Endothelial cell of hepatic sinusoid (primary cell): ENCODE data around the gene IMPDH2.

Experiments used
- in situ Hi-C: cut with HindIII; loops from 2 replicates; pipeline ENCODE4 v1.10.0; 2017; ENCODE audit warnings: low sequenced_read_pairs

Gene IMPDH2

DNA sequence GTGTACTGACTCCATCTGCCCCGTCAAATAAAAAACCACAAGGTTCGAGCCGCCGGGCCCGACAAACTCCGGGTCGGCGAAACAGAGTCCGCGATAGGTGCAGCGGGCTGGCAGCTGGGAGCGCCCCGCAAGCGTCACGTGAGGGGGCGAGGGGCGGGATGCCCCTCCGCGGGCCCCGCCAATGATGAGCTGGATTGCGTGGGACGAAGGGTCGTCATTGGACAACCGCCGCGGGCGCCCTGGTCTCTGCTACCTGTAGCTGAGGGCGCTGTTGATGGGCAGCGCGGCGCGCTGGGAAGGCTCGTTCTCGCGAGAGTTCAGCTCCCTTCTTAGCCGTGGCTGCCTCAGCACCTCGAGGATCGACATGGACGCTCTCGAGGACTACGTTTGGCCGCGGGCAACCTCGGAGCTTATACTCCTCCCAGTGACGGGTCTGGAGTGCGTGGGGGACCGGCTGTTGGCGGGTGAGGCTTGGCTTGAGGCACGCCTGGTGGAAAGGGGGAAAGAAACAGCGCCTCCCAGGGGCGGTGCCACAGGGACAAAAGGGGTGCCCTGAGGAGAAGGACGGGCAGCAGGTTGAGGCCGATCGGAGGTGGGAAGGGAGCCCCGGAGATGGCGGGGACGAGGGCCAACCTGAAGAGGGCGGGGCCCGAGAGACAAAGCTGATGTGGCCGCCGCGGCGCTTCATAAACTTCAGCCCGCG, 22.0 kb downstream of the IMPDH2 start, which contains the start of gene WDR6:
Gene WDR6 (plus strand): TSS at position 324 of the 703 bp plus-strand sequence. CDS start 41 bp downstream, at position 365.
- in situ Hi-C loops, result no loop called here

DNA sequence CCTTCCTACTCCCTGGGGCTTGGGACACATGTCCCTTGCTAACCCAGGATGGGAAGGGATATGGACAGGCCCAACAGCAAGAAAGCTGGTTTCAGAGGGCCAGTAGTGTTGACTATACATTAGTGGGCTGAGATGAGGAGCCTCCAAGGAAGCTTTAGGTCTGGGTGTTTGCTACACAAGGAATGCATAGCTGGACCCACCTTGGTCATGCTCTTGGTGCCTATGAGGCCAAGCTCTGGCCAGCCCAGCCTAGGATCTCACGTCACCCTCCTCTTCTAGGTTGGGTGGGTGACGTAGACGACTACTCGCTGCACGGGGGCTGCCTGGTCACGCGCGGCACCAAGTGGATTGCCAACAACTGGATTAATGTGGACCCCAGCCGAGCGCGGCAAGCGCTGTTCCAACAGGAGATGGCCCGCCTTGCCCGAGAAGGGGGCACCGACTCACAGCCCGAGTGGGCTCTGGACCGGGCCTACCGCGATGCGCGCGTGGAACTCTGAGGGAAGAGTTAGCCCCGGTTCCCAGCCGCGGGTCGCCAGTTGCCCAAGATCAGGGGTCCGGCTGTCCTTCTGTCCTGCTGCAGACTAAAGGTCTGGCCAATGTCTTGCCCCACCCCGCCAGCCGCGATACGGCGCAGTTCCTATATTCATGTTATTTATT, 22.7 kb downstream of the IMPDH2 start:
- in situ Hi-C loops, result no loop called here

GRCh38 chr3:49005998-49006397, 23.2 kb downstream of the IMPDH2 start:
- in situ Hi-C loops, result no loop called here

- in situ Hi-C loops, result no loop called here
These were observed 23.9 kb downstream of the IMPDH2 start for GRCh38 chr3:49005303-49005680.

DNA sequence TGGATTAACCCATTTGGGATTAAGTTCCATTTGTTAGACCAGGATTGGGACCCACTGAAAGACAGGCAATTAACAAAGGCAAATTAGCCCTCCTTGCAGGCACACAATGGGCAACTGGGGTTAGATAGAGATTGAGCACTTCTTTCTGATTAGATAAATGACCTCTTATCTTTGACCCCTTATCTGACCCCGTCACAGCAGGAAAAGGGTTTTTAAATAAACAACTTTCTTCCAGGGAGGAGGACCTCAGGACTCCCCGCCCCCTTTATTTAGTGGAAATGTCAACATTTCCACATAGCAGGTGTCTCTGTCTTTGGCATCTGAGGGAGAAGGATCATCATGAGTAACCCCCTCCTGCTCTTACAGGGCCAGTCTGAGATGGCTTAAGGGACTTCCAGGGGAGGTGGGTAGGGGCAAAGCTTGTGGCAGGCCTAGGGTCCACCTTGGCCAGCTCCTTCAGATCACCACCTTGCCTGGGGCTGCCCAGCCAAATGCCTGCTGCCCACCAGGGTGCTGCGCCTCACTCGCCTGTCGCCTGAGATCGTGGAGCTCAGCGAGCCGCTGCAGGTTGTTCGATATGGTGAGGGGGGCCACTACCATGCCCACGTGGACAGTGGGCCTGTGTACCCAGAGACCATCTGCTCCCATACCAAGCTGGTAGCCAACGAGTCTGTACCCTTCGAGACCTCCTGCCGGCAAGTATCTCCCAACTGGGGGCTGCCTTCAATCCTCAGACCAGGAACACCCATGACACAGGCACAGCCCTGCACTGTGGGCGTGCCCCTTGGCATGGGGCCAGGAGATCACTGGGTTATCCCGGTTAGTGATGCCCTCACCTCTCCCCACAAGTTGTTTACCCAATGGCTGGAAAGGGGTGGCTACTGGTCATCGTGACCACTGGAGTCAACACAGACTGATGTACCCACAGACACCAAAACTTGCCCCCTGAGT, 24.6 kb downstream of the IMPDH2 start:
- in situ Hi-C loops, result no loop called here

DNA sequence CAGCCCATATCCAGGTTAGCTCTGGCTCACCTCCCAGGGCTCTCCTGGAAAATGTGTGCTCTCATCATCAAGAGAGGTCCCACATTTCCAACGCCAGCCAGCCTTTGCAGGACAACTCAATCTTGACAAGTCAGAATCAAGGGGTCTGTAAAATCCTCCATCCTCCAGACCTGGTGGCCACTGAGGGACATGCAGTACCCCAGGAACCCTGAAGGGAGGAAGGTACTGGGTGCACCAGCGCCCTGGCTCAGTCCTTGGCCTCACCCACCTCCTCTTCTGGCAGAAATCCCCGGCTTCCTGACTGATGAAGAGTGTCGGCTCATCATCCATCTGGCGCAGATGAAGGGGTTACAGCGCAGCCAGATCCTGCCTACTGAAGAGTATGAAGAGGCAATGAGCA, 28.0 kb downstream of the IMPDH2 start:
- in situ Hi-C loops, result no loop called here

DNA sequence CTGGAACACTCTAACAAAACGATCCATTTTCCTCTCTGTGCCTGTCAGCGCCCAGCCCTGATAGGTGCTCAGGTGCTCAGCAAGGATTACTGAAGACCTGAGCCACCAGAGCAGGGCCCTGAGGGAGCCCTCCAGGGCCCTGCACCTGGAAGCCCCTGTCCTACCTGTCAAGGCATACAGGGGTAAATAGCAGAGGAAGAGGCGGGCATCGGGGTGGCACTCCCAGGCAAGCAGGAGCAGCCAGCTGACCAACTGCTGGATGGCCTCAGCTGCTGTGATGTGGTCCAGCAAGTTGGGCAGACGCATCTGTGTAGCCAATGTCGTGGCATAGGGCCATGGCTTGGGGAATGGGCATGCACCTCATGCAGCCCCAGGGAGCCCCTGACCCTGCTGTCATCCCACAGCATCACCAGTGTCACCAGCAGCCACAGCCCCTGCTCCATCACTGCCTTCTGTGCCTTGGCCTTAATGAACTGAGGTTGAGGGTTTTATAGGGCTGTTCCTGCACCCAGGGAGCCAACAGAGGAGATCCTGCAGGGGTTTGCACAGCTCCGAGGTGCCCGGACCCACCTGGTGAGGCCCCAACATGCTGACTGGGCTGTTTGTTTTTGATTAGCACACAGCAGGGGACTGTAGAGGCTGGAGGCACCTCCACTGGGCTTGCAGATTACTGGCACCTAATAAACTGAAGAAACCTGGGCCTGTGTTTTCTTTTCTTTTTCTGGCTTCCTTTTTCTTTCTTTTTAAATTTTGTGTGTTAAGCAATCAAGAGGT, 29.9 kb downstream of the IMPDH2 start:
- in situ Hi-C loops, result no loop called here

- in situ Hi-C loops, result no loop called here
These were observed 31.2 kb downstream of the IMPDH2 start for GRCh38 chr3:48997714-48998637.

DNA sequence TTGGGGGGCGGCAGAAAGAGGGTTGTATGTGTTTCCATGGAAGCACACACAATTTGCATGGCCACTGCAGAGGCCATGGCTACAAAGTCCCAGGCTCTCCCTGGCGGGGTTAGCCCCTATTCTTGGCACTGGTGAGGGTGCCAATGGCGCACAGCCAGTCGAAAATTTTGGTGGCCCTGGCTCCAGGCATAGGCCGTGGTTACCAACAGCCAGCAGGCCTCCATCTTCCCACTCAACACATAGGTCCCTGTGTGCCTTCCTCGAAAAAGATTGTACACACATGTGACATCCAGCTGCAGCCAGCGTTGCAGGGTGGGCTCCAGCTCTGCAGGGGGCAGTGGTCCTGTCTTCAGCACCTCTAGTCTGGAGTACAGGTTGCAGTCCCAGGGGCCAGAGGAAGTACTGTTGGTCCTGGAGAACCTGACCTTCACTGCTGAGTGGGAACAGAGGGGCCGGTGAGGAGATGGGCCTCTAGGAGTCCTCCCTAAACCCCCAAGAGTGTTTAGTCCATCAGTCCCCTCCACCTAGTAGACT, 32.0 kb downstream of the IMPDH2 start:
- in situ Hi-C loops, result no loop called here

- in situ Hi-C loops, result no loop called here
These were observed 32.6 kb downstream of the IMPDH2 start for GRCh38 chr3:48996640-48997039.

GRCh38 chr3:48993834-48994233, 35.4 kb downstream of the IMPDH2 start:
- in situ Hi-C loops, result no loop called here

GRCh38 chr3:48991851-48992545, 37.2 kb downstream of the IMPDH2 start:
- in situ Hi-C loops, result no loop called here

- in situ Hi-C loops, result no loop called here
These were observed 38.3 kb downstream of the IMPDH2 start for GRCh38 chr3:48990636-48991469.

DNA sequence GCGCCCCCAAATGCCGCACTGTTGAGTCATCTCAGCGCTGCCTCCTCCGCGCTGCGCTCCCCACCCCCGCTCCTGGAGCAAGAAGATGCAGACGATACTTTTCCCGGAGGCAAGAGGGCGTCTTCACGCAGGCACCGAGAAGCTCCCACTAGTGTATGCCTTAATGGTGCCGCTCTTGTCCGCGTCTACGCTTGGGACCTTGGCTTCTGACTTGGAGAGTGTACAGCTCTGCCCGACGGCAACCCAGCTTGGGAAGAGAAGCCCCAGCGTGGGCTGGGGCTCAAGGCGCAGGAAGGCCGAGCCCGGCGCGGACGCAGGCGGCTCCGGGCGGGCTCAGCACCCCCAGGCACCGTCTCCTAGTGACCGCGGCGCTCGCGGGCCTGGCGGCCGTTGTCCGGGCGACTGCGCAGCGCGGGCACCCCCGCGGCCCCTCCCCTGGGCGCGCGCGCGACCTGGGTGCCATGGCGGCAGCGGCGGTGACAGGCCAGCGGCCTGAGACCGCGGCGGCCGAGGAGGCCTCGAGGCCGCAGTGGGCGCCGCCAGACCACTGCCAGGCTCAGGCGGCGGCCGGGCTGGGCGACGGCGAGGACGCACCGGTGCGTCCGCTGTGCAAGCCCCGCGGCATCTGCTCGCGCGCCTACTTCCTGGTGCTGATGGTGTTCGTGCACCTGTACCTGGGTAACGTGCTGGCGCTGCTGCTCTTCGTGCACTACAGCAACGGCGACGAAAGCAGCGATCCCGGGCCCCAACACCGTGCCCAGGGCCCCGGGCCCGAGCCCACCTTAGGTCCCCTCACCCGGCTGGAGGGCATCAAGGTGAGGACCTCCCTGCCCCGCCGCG, 39.2 kb downstream of the IMPDH2 start, which contains the start of gene P4HTM:
Gene P4HTM (plus strand): TSS at position 446 of the 840 bp plus-strand sequence. CDS start 16 bp downstream, at position 462.
- in situ Hi-C loops, result no loop called here

GRCh38 chr3:48989126-48989795, 39.9 kb downstream of the IMPDH2 start:
- in situ Hi-C loops, result no loop called here

GRCh38 chr3:48985831-48986376, 43.3 kb downstream of the IMPDH2 start:
- in situ Hi-C loops, result no loop called here
